Right ventricle myocardium inferior (tissue), 1 donor: ENCODE measurements around the gene MTHFSD. TPM values are rescaled to one million over a fixed set of nuclear protein-coding genes. Genes with fewer than 3 reads are reported as not detected.
A peak's percentile ranks its signal among the peaks of the same experiment; 100 is the strongest.

ENCODE experiments used
- ATAC-seq: fragments of 200-7000 bp; cut with Tn5 transposase; one replicate; pipeline ENCODE4 v1.9.1; 2020; ENCODE audit warnings: mild to moderate bottlenecking, moderate library complexity
- DNase-seq: peaks from one replicate; pipeline ENCODE4 v3.0.0; 2021; ENCODE audit errors: missing footprints
- intact Hi-C: fragments of 100-400 bp; cut with DNase I; formaldehyde crosslinking; loops from one replicate; pipeline ENCODE4 v1.11.0; 2022
- total RNA-seq: library from RNA; stranded (reverse); fragmentation: NEBNext Ultra II Directional; extraction: Animal tissue kit (Norgen Biotek cat#: 25700); gene quantifications from one replicate; pipeline ENCODE4 v1.2.1, GENCODE V29; 2021
- donor health status: DM: no; HTN: yes; CAD: no; lungs with severe emphysema.

Gene MTHFSD
- total RNA-seq, 1 donor from 2014 or later, result 10.0 TPM

GRCh38 chr16:86522634-86523033 lies 32.4 kb downstream of the MTHFSD start:
- no peak for ATAC-seq
- intact Hi-C loops, result loop anchor here (5.0 kb wide), 1 partner anchor 270 kb away; no protein-coding TSS in a partner anchor
- no peak for DNase-seq

- DNase-seq (no peak), ATAC-seq (no peak)
- intact Hi-C loops, result loop anchor here (5.0 kb wide), 1 partner anchor 269 kb away; no protein-coding TSS in a partner anchor
Observed at GRCh38 chr16:86521236-86522197, 33.5 kb downstream of the MTHFSD start.

- ATAC-seq, result no peak
- intact Hi-C loops, result loop anchor here (5.0 kb wide), 1 partner anchor 268 kb away; no protein-coding TSS in a partner anchor
- no peak for DNase-seq
Observed at GRCh38 chr16:86520317-86521210, 34.5 kb downstream of the MTHFSD start.

- intact Hi-C loops, result loop anchor here (5.0 kb wide), 2 partner anchors 267 to 697 kb away; no protein-coding TSS in a partner anchor
- DNase-seq, result peak; percentile 84
- ATAC-seq, result peak; percentile 44
Observed at GRCh38 chr16:86519649-86520316, 35.3 kb downstream of the MTHFSD start.

- no peak for ATAC-seq
- no peak for DNase-seq
Observed at GRCh38 chr16:86519007-86519648, 35.9 kb downstream of the MTHFSD start.

GRCh38 chr16:86517652-86518258 lies 37.3 kb downstream of the MTHFSD start:
- ATAC-seq, result peak; percentile 67
- peak; percentile 75 for DNase-seq
- intact Hi-C loops, result loop anchor here (2.0 to 5.0 kb wide), 2 partner anchors 177 to 695 kb away; no protein-coding TSS in a partner anchor

More at GRCh38 chr16:86519007-86519648, 35.9 kb downstream of the MTHFSD start:
- intact Hi-C loops, result loop anchor here (5.0 kb wide), 1 partner anchor 697 kb away; no protein-coding TSS in a partner anchor

- DNase-seq (no peak), ATAC-seq (peak; percentile 6)
- intact Hi-C loops, result loop anchor here (2.0 to 5.0 kb wide), 2 partner anchors 176 to 695 kb away; no protein-coding TSS in a partner anchor
Observed at GRCh38 chr16:86517033-86517432, 38.0 kb downstream of the MTHFSD start.

GRCh38 chr16:86516623-86517003 lies 38.4 kb downstream of the MTHFSD start:
- ATAC-seq (no peak), DNase-seq (peak; percentile 56)
- intact Hi-C loops, result loop anchor here (1.0 to 5.0 kb wide), 3 partner anchors 176 to 694 kb away; no protein-coding TSS in a partner anchor

- intact Hi-C loops, result loop anchor here (1.0 to 5.0 kb wide), 3 partner anchors 175 to 694 kb away; no protein-coding TSS in a partner anchor
- DNase-seq (peak; percentile 17), ATAC-seq (no peak)
Observed at GRCh38 chr16:86515777-86516622, 39.0 kb downstream of the MTHFSD start.

- ATAC-seq, result no peak
- intact Hi-C loops, result loop anchor here (5.0 kb wide), 1 partner anchor 693 kb away; no protein-coding TSS in a partner anchor
- DNase-seq, result no peak
Observed at GRCh38 chr16:86515413-86515776, 39.6 kb downstream of the MTHFSD start.

GRCh38 chr16:86514481-86515376 lies 40.3 kb downstream of the MTHFSD start:
- ATAC-seq, result no peak
- no peak for DNase-seq
- intact Hi-C loops, result loop anchor here (5.0 kb wide), 1 partner anchor 692 kb away; no protein-coding TSS in a partner anchor

GRCh38 chr16:86513471-86514277 lies 41.4 kb downstream of the MTHFSD start:
- intact Hi-C loops, result no loop called here
- ATAC-seq (no peak), DNase-seq (peak; percentile 13)

GRCh38 chr16:86512860-86513470 lies 42.1 kb downstream of the MTHFSD start:
- intact Hi-C loops, result no loop called here
- no peak for ATAC-seq
- no peak for DNase-seq

- no peak for ATAC-seq
- peak; percentile 69 for DNase-seq
- intact Hi-C loops, result no loop called here
Observed at GRCh38 chr16:86512301-86512859, 42.7 kb downstream of the MTHFSD start.
